Vagina (tissue), 2 donors: ENCODE results near the gene NCAPG2.

ENCODE experiments used
- POLR2A ChIP-seq, 2 donors: fragments of 450-650 bp; IDR thresholded peaks; one replicate each; pipeline ENCODE4 v1.6.1; 2017; ENCODE audit warnings: antibody characterized with exemption in 2 of 2, mild to moderate bottlenecking in 2 of 2, moderate library complexity in 2 of 2
- POLR2AphosphoS5 ChIP-seq, 2 donors: sonication (generic); formaldehyde crosslinking; IDR thresholded peaks; one replicate each; pipeline ENCODE4 v1.9.0; 2017; ENCODE audit warnings: antibody characterized with exemption in 2 of 2, mild to moderate bottlenecking in 2 of 2, low read depth in 1 of 2; ENCODE audit not compliant: insufficient read depth in 1 of 2

DNA sequence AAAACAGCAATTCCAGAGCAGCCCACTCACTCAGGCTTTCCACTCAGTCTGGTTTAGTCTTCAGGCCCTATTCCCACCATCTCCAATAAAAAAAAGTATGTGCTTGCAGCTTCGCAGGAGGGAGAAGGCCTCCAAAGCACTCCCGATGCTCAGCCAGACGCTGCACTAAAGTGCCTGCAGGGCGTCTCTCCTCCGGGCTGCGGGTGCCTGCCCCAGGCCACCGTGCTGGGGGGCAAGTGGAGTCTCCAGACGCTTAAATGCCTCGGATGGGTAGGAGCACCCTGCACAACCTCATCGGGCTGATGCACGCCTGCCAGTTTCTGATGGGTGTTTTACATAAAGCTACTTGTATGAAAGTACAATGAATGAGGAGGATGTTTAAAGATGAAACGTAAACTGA lies 31.3 kb upstream of the NCAPG2 start:
- TF ChIP-seq POLR2A (IDR thresholded peaks at IDR 0.05) = no peak
- no peak for TF ChIP-seq POLR2AphosphoS5 (IDR thresholded peaks at IDR 0.05; ENCODE audit: insufficient read depth in 1 of 2, low read depth in 1 of 2)
